ENCODE measurements around the gene NOP56.
A peak's percentile ranks its signal among the peaks of the same experiment; 100 is the strongest.
"Not testable (repeated sequence)": the region's sequence is repeated elsewhere in the genome, so short reads cannot be mapped to it uniquely, and the experiment has no call there.

Gene NOP56

GRCh38 chr20:2687514-2687913 is 35.1 kb downstream of the NOP56 start:
- DNase-seq: no peak

GRCh38 chr20:2688041-2688591 is 35.7 kb downstream of the NOP56 start:
- peak; percentile 68 for DNase-seq

GRCh38 chr20:2690213-2690612 is 37.8 kb downstream of the NOP56 start:
- no peak for DNase-seq

GRCh38 chr20:2690718-2691117 is 38.3 kb downstream of the NOP56 start:
- DNase-seq: no peak

- no peak for DNase-seq
These were observed 38.7 kb downstream of the NOP56 start for GRCh38 chr20:2691127-2691526.

- no peak for DNase-seq
These were observed 39.2 kb downstream of the NOP56 start for GRCh38 chr20:2691663-2692035.

GRCh38 chr20:2692036-2692885 is 39.8 kb downstream of the NOP56 start, which contains the start of gene EBF4:
Gene EBF4, plus strand, starts transcription at chr20:2692780. Its CDS starts 866 bp downstream, at chr20:2693646.
- peak; percentile 17 for DNase-seq

GRCh38 chr20:2692886-2693285 is 40.5 kb downstream of the NOP56 start:
- DNase-seq: peak; percentile 18

- DNase-seq: peak; percentile 39
These were observed 41.0 kb downstream of the NOP56 start for GRCh38 chr20:2693286-2694007.

GRCh38 chr20:2694008-2694471 is 41.6 kb downstream of the NOP56 start:
- DNase-seq: no peak

GRCh38 chr20:2694519-2694918 is 42.1 kb downstream of the NOP56 start:
- no peak for DNase-seq

GRCh38 chr20:2695206-2695983 is 43.0 kb downstream of the NOP56 start:
- no peak for DNase-seq

GRCh38 chr20:2695984-2696525 is 43.6 kb downstream of the NOP56 start:
- not testable (repeated sequence) for DNase-seq

- no peak for DNase-seq
These were observed 44.2 kb downstream of the NOP56 start for GRCh38 chr20:2696646-2697045.

- no peak for DNase-seq
These were observed 45.3 kb downstream of the NOP56 start for GRCh38 chr20:2697768-2698167.

- DNase-seq: no peak
These were observed 45.9 kb downstream of the NOP56 start for GRCh38 chr20:2698186-2698817.

GRCh38 chr20:2698912-2699311 is 46.5 kb downstream of the NOP56 start:
- DNase-seq: no peak

- no peak for DNase-seq
These were observed 47.5 kb downstream of the NOP56 start for GRCh38 chr20:2699775-2700413.

GRCh38 chr20:2700913-2701620 is 48.6 kb downstream of the NOP56 start:
- no peak for DNase-seq

- no peak for DNase-seq
These were observed 49.2 kb downstream of the NOP56 start for GRCh38 chr20:2701671-2702081.
